K562 (cell line): ENCODE results near the gene NFKBIB. TPM values are rescaled to one million over a fixed set of nuclear protein-coding genes. Genes with fewer than 3 reads are reported as not detected.

Experiments used
- BCOR ChIP-seq: fragments of 450-650 bp; IDR thresholded peaks from 2 replicates; pipeline ENCODE4 v1.6.1; 2016
- EGR1 ChIP-seq: fragments of 450-650 bp; conservative IDR thresholded peaks from 2 replicates; pipeline ENCODE4 v1.6.1; 2017; ENCODE audit warnings: mild to moderate bottlenecking
- ETV5 ChIP-seq: sonication (generic); formaldehyde crosslinking; IDR thresholded peaks from 2 replicates; pipeline ENCODE4 v1.4.0; 2020; ENCODE audit warnings: low read depth, mild to moderate bottlenecking, missing genetic modification reagents
- FOSL1 ChIP-seq: fragments of 200-800 bp; sonication (Bioruptor generic); conservative IDR thresholded peaks from 2 replicates; pipeline ENCODE4 v1.6.1; 2016; ENCODE audit warnings: missing genetic modification characterization, missing compliant biosample characterization
- FOXK2 ChIP-seq, 2 experiments: fragments of 450-650 bp; IDR thresholded peaks in 1 of 2; conservative IDR thresholded peaks in 1 of 2; 2 replicates each; pipeline ENCODE4 v1.6.1; 2016; ENCODE audit warnings: low read depth in 2 of 2, mild to moderate bottlenecking in 1 of 2
- NFATC3 ChIP-seq: fragments of 450-650 bp; IDR thresholded peaks from 2 replicates; pipeline ENCODE4 v1.6.1; 2017; ENCODE audit warnings: mild to moderate bottlenecking
- NFYB ChIP-seq: IDR thresholded peaks from 2 replicates; pipeline ENCODE4 v1.6.1; 2011; ENCODE audit warnings: mild to moderate bottlenecking, moderate library complexity; ENCODE audit not compliant: insufficient read length; ENCODE audit errors: extremely low read depth
- PRPF4 ChIP-seq: fragments of 200-400 bp; formaldehyde crosslinking; IDR thresholded peaks from one replicate; pipeline ENCODE4 v1.6.1; 2017; ENCODE audit warnings: low read length, low read depth, mild to moderate bottlenecking; ENCODE audit not compliant: insufficient read depth, poor library complexity, severe bottlenecking
- SAFB ChIP-seq: fragments of 200-400 bp; formaldehyde crosslinking; IDR thresholded peaks from 2 replicates; pipeline ENCODE4 v1.6.1; 2017; ENCODE audit warnings: low read depth, low read length, borderline replicate concordance
- ZNF507 ChIP-seq: conservative IDR thresholded peaks from 2 replicates; pipeline ENCODE4 v1.6.1; 2017; ENCODE audit warnings: missing genetic modification characterization, missing compliant biosample characterization
- ZNF583 ChIP-seq: fragments of 250-450 bp; sonication (Bioruptor Pico); IDR thresholded peaks from 2 replicates; pipeline ENCODE4 v1.4.0; 2020
- ZNF780A ChIP-seq: fragments of 250-450 bp; sonication (Bioruptor Pico); IDR thresholded peaks from 2 replicates; pipeline ENCODE4 v1.5.0; 2021; ENCODE audit warnings: mild to moderate bottlenecking
- polyA plus RNA-seq, 8 experiments: library from polyadenylated mRNA; depleted of rRNA in 4 of 8; stranded (reverse) in 5 of 8; unstranded in 3 of 8; fragments of >200 nt; fragmentation: Nextera tagmentation in 2 of 8; fragmentation: Illumina TruSeq in 1 of 8; extraction: Ambion mirVana in 2 of 8; extraction: Trizol in 1 of 8; gene quantifications; 2 replicates each; pipeline versions ENCODE4 v1.2.1 to v1.2.3, GENCODE V29; 2011 to 2014; ENCODE audit warnings: inconsistent platforms in 1 of 8, missing spikeins in 1 of 8
- total RNA-seq, 7 experiments: library from RNA; depleted of rRNA in 6 of 7; stranded (reverse); fragments of >200 nt in 6 of 7; fragmentation: Illumina TruSeq in 2 of 7; extraction: Trizol in 2 of 7; gene quantifications; 2 replicates each; pipeline versions ENCODE4 v1.2.1 to v1.2.3, GENCODE V29; 2011 to 2021; ENCODE audit warnings: low replicate concordance in 1 of 7
- TF ChIP-seq, protein P1 (sequence below): fragments of 450-650 bp; formaldehyde crosslinking; IDR thresholded peaks from 2 replicates; pipeline ENCODE4 v1.4.0; 2022; ENCODE audit warnings: missing genetic modification characterization
- TF ChIP-seq, protein P2 (sequence below): fragments of 250-450 bp; sonication (Bioruptor Pico); IDR thresholded peaks from 2 replicates; pipeline ENCODE4 v1.8.0; 2022; ENCODE audit warnings: moderate library complexity, mild to moderate bottlenecking, inconsistent platforms
- TF ChIP-seq, protein P3 (sequence below): fragments of 450-650 bp; IDR thresholded peaks from 2 replicates; pipeline ENCODE4 v1.6.1; 2016; ENCODE audit warnings: mild to moderate bottlenecking, moderate library complexity

The NFKBIB gene
- total and polyA plus RNA-seq, 9 of the 15 experiments (the other 6 are each of a cell fraction or from before 2014, with no cell fraction given) = 1.5 to 44.9 (median 10.4) TPM

DNA sequence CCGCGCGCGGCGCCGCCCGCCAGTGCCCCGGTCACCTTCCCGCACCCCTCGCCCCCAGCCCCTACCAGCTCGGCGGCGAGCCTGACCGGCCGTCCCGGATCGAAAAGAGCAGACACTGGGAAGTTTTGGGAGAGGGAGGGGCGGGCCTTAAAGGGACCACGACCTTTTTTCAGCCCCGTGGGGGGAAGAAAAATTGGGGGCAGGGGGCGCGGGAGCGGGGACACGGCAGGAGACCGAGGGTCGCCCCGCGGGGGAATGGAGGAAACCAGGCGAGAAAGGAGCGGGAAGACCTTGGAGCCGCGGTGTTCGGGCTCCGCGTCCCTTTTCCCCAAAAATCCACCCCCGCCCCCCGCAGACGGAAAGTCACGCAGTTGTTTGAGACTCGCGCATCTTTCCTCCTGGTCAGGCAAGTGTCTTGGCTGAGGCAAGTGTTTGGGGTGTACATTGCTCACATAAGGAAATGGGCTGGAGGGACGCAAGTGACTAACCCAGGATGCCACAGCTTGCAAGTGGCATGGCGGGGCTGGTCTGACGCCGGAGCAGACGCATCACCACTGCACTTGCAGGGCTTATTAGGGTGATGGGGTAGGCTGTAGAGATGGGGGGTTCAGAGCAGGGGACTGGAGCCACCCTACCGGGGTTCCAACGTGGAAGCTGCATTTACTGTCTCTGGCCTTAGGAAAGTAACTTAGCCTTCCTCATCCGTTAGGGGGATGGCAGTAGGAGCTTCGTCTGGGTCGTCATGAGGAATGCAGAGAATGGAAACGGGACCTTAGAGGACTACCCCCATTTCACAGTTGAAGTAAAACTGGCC is 47.3 kb upstream of the NFKBIB start (continued):
- TF ChIP-seq, protein P1, sequence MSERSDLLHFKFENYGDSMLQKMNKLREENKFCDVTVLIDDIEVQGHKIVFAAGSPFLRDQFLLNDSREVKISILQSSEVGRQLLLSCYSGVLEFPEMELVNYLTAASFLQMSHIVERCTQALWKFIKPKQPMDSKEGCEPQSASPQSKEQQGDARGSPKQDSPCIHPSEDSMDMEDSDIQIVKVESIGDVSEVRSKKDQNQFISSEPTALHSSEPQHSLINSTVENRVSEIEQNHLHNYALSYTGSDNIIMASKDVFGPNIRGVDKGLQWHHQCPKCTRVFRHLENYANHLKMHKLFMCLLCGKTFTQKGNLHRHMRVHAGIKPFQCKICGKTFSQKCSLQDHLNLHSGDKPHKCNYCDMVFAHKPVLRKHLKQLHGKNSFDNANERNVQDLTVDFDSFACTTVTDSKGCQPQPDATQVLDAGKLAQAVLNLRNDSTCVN (CRISPR knock-in tag) = no peak
- TF ChIP-seq FOXK2 (conservative IDR thresholded peaks at IDR 0.05 in 1 of 2, IDR thresholded peaks at IDR 0.05 in 1 of 2; ENCODE audit: low read depth in 2 of 2) = no peak
- no peak for TF ChIP-seq PRPF4
- no peak for TF ChIP-seq NFATC3
- no peak for TF ChIP-seq ETV5 (CRISPR knock-in tag)
- TF ChIP-seq, protein P2, sequence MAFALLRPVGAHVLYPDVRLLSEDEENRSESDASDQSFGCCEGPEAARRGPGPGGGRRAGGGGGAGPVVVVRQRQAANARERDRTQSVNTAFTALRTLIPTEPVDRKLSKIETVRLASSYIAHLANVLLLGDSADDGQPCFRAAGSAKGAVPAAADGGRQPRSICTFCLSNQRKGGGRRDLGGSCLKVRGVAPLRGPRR (CRISPR knock-in tag) = no peak
- TF ChIP-seq FOSL1 (tag) = no peak
- TF ChIP-seq SAFB = no peak
- TF ChIP-seq EGR1 = peak; percentile 69
- no peak for TF ChIP-seq ZNF507 (tag)
- 0 out of 2 replicates have a peak, but pooled peaks have one; percentile 25 for TF ChIP-seq BCOR
- no peak for TF ChIP-seq ZNF583 (CRISPR knock-in tag)
- TF ChIP-seq, protein P3, sequence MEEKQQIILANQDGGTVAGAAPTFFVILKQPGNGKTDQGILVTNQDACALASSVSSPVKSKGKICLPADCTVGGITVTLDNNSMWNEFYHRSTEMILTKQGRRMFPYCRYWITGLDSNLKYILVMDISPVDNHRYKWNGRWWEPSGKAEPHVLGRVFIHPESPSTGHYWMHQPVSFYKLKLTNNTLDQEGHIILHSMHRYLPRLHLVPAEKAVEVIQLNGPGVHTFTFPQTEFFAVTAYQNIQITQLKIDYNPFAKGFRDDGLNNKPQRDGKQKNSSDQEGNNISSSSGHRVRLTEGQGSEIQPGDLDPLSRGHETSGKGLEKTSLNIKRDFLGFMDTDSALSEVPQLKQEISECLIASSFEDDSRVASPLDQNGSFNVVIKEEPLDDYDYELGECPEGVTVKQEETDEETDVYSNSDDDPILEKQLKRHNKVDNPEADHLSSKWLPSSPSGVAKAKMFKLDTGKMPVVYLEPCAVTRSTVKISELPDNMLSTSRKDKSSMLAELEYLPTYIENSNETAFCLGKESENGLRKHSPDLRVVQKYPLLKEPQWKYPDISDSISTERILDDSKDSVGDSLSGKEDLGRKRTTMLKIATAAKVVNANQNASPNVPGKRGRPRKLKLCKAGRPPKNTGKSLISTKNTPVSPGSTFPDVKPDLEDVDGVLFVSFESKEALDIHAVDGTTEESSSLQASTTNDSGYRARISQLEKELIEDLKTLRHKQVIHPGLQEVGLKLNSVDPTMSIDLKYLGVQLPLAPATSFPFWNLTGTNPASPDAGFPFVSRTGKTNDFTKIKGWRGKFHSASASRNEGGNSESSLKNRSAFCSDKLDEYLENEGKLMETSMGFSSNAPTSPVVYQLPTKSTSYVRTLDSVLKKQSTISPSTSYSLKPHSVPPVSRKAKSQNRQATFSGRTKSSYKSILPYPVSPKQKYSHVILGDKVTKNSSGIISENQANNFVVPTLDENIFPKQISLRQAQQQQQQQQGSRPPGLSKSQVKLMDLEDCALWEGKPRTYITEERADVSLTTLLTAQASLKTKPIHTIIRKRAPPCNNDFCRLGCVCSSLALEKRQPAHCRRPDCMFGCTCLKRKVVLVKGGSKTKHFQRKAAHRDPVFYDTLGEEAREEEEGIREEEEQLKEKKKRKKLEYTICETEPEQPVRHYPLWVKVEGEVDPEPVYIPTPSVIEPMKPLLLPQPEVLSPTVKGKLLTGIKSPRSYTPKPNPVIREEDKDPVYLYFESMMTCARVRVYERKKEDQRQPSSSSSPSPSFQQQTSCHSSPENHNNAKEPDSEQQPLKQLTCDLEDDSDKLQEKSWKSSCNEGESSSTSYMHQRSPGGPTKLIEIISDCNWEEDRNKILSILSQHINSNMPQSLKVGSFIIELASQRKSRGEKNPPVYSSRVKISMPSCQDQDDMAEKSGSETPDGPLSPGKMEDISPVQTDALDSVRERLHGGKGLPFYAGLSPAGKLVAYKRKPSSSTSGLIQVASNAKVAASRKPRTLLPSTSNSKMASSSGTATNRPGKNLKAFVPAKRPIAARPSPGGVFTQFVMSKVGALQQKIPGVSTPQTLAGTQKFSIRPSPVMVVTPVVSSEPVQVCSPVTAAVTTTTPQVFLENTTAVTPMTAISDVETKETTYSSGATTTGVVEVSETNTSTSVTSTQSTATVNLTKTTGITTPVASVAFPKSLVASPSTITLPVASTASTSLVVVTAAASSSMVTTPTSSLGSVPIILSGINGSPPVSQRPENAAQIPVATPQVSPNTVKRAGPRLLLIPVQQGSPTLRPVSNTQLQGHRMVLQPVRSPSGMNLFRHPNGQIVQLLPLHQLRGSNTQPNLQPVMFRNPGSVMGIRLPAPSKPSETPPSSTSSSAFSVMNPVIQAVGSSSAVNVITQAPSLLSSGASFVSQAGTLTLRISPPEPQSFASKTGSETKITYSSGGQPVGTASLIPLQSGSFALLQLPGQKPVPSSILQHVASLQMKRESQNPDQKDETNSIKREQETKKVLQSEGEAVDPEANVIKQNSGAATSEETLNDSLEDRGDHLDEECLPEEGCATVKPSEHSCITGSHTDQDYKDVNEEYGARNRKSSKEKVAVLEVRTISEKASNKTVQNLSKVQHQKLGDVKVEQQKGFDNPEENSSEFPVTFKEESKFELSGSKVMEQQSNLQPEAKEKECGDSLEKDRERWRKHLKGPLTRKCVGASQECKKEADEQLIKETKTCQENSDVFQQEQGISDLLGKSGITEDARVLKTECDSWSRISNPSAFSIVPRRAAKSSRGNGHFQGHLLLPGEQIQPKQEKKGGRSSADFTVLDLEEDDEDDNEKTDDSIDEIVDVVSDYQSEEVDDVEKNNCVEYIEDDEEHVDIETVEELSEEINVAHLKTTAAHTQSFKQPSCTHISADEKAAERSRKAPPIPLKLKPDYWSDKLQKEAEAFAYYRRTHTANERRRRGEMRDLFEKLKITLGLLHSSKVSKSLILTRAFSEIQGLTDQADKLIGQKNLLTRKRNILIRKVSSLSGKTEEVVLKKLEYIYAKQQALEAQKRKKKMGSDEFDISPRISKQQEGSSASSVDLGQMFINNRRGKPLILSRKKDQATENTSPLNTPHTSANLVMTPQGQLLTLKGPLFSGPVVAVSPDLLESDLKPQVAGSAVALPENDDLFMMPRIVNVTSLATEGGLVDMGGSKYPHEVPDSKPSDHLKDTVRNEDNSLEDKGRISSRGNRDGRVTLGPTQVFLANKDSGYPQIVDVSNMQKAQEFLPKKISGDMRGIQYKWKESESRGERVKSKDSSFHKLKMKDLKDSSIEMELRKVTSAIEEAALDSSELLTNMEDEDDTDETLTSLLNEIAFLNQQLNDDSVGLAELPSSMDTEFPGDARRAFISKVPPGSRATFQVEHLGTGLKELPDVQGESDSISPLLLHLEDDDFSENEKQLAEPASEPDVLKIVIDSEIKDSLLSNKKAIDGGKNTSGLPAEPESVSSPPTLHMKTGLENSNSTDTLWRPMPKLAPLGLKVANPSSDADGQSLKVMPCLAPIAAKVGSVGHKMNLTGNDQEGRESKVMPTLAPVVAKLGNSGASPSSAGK = peak; percentile 13; the same call in 1 of the 2 replicates
- TF ChIP-seq NFYB = no peak
- TF ChIP-seq ZNF780A (CRISPR knock-in tag) = no peak
